Activated effector memory CD4-positive, alpha-beta T cell treated with Interleukin-2 at 50 U/mL for 16 hours (primary cell): ENCODE data around the gene CTNND2.
"Not testable (repeated sequence)": the region's sequence is repeated elsewhere in the genome, so short reads cannot be mapped to it uniquely, and the experiment has no call there.

Experiments
- DNase-seq: peaks from one replicate; pipeline ENCODE4 v3.0.0-alpha.2; 2020

CTNND2 gene

DNA sequence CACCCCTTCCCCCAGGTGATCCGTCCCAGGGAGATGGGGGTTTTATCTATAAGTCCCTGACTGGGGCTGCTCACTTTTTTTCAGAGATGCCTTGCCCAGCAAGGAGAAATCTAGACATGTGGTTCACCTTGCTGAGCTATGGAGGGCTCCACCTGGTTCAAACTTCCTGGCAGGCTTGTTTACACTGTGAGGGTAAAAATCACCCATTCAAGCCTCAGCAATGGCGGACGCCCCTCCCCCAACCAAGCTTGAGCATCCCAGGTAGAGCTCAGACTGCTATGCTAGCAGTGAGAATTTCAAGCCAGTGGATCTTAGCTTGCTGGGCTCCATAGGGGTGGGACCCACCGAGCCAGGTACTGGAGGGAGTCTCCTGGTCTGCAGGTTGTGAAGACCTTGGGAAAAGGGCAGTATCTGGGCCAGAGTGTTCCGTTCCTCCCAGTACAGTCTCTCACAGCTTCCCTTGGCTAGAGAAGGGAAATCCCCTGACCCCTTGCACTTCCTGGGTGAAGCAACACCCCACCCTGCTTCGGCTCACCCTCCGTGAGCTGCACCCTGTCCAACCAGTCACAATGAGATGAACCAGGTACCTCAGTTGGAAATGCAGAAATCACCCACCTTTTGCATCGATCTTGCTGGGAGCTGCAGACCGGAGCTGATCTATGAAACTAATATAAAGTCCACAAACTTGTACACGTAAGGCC, 231.7 kb downstream of the CTNND2 start:
- no peak for DNase-seq

DNA sequence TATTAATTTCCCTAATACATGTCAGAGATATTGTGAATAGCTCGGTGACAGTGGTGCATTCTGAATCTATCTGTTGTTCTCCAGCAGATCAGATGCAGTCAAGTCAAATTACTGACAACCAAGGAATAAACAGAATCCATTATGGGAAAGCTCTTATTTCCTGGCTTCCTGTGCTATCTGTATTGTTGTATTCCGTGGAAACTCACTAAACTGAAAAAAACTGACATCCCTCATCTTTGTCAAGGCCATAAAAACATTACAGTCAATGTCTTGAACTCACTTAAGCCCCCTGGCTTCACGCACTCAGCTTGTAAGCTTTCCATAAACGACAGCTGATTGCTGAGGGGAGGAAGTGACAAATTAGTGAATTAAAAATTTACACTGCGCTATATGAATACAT, 245.9 kb downstream of the CTNND2 start:
- DNase-seq, result no peak

- no peak for DNase-seq
Measured at GRCh38 chr5:11656916-11657315, 247.3 kb downstream of the CTNND2 start.

DNA sequence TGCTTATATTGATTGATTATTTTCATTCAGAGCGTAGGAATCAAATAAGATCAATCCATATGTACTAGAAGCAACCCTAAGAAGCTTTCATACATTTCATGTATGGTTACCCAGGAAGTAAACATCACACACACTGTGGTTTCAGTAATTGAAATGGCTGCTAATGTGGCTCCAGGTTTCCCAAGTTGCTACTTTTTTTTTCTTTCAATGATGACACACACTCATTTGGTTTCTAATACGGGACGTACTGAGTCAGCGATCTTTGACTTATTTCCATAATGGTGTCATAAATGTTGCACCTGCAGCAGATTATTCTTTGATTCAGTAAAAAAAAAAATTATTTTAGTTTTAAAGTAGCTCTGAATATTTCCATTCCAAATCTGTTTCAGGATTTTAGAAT, 248.6 kb downstream of the CTNND2 start:
- no peak for DNase-seq

GRCh38 chr5:11650936-11651335, 253.3 kb downstream of the CTNND2 start:
- no peak for DNase-seq

GRCh38 chr5:11646141-11646540, 258.1 kb downstream of the CTNND2 start:
- DNase-seq, result no peak

- DNase-seq, result no peak
Measured at GRCh38 chr5:11642438-11642837, 261.8 kb downstream of the CTNND2 start.

DNA sequence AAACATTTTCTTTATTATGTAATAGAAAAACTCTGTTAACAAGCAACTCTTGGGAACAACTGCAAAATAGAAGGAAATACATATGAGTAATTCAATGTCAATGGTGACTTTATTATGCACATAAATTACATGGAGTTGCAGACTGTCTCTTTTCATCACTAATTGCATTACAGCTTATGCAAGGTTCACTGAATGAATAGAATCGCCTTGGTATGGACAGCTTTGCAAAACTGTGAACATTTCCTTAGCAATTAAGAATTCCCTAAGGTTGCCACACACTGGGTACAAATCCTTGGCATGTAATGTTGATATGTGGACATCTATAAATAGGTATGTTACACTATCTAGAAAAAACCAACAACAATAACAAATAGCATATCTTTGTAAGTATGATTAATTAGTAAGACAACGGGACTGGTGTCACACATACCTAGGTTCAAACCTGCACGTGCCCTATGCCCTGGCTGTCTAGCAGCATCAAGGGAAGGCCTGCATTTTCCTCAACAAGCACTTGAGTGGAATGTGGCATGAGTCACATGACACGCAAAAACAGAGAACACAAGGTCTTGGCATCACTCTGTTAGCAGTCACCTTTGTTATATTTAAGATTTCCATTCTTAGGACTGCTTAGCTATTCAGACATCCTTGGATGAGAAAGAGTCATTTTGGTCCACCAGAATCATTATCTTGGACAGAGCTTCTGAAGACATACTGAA, 263.9 kb downstream of the CTNND2 start:
- no peak for DNase-seq

DNA sequence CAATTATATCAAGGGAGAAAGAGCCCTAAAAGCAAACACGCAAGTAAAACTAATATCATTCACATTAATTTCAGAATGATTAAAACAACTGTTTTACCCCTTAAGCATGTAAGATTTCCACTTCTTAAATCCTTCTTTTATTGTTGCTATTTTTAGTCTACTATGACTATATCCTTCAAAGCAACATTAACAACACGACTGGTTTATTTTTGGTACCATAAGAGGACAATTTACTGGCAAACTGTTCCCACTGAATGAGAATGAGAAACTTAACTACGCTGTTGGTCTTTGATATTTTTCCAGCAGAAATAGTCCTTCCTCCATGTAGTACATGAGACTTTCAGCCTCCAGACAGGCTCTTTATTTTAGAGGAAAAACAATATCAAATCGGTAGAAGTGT, 281.5 kb downstream of the CTNND2 start:
- no peak for DNase-seq

DNA sequence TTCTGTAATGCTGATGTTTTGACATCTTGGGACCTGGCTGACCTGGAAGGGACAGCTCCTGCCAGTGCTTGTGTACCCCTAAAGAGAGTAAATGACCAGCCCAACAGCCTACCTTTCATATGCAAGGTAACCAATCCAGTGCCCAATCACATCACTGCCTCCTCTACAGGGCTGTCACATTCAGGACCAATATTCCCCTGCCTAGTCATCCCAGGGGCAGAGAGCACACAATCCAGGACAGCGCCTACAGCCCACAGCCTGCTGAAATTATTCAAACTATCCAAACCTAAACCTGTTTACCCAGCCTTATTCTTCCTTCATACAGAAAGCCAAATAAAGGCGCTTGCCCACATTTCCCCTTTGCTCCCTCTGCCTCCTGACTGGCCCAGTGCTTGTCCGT, 284.1 kb downstream of the CTNND2 start:
- no peak for DNase-seq

DNA sequence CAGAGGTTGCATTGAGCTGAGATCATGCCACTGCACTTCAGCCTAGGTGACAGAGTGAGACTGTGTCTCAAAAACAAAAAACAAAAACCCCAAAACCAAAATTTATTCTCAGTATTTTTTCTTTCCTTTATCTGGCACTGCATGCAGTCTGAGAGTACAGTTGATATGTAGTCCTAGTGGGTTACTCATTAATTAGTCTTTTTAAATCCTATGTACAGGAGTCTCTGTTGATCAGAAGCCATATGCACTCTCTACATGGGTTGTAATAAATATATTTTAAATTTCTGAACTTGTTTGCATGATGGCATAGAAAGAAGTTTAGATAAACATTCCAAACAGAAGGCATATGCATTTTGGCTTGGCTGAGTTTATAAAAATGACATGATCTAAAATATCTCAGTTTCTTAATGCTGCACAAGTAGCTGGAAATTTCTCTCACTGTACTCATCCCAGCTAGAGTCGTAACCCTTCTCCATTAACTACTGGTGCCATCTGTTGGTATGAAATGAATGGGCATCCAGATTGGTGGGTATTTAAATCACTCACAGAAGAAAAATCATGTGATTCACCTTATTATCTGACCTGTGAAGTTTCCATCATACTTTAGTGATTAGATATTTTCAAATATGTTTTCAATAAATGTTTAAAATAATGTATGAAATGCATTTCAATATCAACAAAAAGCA, 284.8 kb downstream of the CTNND2 start:
- no peak for DNase-seq

DNA sequence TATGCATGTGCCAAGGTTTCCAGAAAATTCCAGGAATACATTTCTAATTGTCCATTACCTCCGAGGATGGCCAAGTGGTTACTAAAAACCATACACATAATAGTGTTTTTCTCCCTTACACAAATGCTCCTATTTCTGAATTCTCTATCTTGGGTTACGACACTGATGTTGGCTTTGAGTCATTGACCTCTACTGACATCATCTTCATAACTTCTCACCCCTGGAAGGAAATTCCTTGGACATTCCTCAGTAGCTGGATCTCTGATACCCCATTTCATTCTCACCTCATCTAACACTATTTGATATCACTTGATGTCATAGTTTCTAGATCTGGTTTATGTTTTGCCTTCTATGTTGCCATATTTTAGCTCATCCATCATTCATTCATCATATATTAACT, 287.2 kb downstream of the CTNND2 start:
- no peak for DNase-seq

GRCh38 chr5:11616624-11617023, 287.6 kb downstream of the CTNND2 start:
- not testable (repeated sequence) for DNase-seq

GRCh38 chr5:11611011-11611410, 293.2 kb downstream of the CTNND2 start:
- no peak for DNase-seq

DNA sequence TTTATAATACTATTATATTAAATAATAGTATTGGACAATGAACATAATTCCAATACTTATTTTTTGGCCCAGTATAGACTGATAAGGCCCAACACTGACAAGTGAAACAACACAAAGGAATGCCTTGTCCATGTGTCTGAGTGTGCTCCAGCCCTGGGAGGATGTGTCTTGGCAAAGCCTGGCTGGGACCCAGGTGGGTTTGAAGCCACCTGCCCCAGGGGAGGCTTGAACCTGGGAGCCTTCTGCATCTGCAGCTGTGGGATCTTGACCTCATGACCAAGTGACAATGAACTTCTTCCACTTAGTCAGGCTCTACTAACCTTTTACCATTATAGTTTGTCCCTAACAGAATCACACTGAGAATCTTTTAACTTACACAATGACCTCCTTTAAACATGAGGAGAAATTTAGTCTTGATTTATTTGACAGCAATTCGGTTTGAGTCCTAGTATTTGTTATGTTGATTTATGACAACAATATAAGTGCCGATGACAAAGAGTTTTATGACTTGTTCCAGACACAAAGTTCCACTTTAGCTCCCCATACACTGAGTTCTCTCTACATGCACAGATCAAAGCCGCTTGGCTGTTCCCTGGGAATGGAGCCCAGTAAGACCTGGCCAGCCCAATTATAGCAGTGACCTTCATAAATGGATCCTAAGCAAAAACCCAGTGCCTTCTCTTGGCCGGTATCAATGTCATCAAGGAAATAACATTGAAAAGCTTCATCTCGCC, 294.5 kb downstream of the CTNND2 start:
- DNase-seq, result no peak

- no peak for DNase-seq
Measured at GRCh38 chr5:11608530-11608929, 295.7 kb downstream of the CTNND2 start.

- no peak for DNase-seq
Measured at GRCh38 chr5:11607944-11608483, 296.2 kb downstream of the CTNND2 start.

GRCh38 chr5:11602298-11602697, 301.9 kb downstream of the CTNND2 start:
- DNase-seq, result no peak

DNA sequence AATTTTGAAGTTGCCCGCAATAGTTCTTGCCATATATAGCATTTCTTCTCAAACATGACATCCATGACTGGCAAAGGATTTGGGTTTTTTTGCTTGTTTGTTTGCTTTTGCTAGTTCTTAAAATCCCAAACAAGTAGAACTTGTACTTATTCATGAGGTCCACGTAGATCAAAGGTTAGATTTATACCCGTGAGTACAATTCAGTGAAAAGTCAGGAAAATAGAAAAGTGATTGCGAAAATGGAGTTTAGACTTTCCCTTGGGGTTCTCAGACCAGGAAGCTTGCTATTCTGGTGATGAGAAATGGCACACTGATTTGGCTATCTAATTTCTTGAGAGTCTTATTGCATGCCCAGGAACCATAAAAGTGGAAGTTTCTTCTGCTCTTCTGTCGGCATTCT, 304.7 kb downstream of the CTNND2 start:
- DNase-seq, result no peak

GRCh38 chr5:11596657-11597071, 307.6 kb downstream of the CTNND2 start:
- DNase-seq, result no peak

GRCh38 chr5:11596185-11596584, 308.1 kb downstream of the CTNND2 start:
- no peak for DNase-seq

GRCh38 chr5:11595045-11595444, 309.2 kb downstream of the CTNND2 start:
- no peak for DNase-seq

- no peak for DNase-seq
Measured at GRCh38 chr5:11594021-11594420, 310.2 kb downstream of the CTNND2 start.
